Embryonic facial prominence (tissue), 1 donor: ENCODE results near the gene GFM1.

Experiments used
- DNase-seq: peaks from one replicate; pipeline ENCODE4 v3.0.0-alpha.2; 2016; ENCODE audit errors: extremely low spot score

GFM1 gene

DNA sequence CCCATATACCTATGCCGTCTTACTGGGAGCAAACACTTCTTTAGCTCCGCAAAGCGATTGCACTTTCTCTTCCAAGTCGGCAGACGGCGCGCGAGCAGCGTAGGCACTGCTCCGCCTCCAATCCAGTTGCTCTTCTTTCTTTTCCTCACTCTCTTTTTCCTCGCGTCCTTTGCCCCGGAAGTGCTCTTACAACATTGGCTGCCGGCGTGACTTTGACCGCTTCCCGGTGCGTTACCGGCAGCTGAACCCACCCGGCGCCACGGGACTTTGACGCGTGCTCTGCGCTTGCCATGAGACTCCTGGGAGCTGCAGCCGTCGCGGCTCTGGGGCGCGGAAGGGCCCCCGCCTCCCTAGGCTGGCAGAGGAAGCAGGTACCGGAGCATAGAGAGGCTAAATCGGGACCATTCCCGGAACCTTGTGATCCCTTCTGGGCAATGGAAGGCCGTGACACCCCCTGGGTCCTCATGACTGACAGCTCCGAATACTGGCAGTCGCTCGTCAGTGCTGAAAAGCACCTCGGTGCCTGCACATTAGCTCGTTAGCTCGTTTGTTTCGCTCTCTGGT is at the start of gene GFM1:
TSS of gene GFM1 (plus strand) at position 183 of the 564 bp plus-strand sequence. CDS start at position 291, 108 bp downstream.
- peak; percentile 98 for DNase-seq

- no peak for DNase-seq
Observed at GRCh38 chr3:158600787-158601186, 43.5 kb upstream of the GFM1 start.

DNA sequence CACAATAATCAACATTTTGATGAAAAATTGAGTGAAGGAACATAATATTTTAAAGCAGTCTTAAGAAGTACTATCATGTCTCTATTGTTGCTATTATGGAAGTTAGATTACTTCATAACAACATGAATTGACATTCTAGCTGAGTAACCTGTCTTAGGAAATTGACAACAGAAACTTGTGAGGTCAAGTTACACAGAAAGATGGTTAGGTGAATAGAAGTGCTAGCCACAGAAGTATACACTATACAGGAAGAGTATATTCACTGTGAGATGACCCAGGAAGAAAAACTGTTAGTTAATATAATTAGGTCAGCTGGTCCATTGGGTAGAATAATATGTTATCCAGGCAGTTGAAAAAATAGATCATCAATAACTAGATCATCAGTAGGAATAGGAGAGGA is 42.1 kb upstream of the GFM1 start:
- DNase-seq = no peak

DNA sequence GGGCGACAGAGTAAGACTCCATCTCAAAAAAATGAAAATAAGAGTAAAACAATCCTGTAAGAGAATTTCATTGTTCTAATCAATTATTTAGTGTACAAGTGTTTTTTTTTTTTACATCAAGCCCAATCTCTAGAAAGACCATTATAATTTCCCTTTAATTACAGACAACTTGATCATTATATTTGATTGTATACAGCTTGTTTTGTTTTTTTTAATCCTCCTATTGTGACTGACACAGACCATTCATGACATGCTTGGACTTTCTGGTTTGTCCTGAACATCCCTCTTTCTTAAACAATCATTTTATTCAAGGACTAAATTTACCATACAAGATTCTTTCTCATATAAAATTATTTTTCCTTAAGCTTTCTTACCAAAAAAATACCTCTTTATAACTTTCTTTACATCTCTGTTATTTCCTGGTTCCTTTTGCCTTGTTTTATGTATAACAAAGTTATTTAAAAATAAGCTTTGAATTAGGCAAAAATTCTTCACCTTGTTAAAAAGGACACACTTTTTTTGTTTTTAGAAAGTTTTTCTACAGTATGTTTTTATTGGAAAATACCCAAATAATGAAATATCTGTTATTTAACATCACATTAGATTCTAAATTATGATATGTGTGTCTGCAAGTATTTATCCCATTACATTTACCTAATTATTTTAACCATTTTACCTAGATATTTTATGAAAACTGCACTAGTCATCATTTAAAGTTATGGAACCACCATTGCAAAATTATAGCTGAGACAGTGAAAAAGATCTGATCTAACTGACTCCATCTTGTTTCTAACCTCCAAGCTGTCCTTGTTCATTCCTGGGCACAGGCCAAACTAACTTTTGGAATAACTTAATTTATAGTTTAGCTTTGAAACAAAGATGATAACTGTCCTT is 26.1 kb upstream of the GFM1 start:
- no peak for DNase-seq

DNA sequence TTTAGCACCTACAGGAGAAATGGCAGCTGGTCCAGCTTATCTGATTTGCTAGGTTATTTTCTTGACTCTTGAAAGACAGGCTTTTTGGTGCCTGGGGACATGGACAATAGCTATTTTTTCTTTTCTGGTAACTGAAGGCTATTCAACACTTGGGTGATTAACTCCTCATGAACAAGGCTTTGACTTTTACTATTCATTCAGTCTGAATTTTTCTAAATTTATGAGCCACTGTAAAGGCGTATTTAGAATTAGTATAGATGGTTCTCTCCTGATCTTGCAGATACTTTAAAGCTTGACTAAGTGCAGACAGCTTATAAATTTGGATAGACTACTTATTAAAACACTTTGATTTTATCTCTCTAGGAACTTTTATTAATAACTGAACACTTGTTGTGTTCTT is 18.4 kb upstream of the GFM1 start:
- DNase-seq = no peak

- no peak for DNase-seq
Observed at GRCh38 chr3:158631981-158632380, 12.3 kb upstream of the GFM1 start.

DNA sequence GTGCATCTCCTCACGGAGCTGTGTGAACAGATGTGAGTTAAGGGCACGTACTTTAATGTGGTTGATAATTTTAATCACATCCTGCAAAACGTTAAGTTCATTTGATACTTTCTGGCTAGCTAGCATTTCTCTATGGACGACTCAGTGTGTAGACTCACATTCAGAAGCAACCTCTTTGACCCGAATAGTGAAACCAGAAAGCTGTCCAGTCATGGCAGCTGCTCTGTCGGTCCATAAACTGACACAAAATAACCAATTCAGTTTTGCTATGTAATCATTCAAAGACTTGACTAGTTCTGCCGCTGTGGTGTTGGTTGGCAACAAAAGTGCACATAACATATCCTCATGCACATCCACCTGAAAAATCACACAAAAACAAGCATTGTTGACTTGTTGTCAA is 3.7 kb upstream of the GFM1 start:
- no peak for DNase-seq

- DNase-seq = no peak
Observed at GRCh38 chr3:158642005-158642404, 2.3 kb upstream of the GFM1 start.

DNA sequence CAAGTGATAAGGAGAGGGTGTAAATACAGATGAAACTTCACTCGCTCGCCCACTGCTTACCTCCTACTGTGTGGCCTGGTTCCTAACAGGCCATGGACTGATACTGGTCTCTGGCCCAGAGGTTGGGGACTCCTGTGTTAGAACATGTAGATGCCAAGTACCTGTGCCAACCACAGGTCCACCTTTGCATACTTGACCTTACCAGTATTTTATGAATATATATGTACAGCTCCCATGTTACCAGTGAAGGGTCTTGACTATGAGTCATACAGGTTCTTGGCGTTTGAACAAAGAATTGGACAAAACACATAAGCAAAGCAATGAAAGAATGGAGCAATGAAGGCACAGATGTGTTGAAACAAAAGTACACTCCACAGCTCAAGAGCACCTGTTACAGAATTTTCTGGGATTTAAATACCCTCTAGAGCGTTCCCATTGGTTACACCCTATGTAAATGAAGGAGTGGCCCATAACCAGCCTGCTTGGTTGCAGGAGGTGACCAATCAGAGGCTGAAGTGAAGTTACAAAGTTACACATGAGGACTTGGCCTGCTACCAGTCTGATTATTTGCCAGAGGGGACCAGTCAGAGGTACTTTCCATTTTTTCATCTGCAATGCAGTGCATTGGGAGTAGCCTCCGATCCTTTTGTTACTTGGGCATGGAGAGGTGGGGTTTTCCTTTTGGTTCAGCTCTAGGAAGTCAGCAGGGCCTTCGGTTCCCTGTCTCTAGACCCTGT is 1.7 kb upstream of the GFM1 start:
- no peak for DNase-seq

DNA sequence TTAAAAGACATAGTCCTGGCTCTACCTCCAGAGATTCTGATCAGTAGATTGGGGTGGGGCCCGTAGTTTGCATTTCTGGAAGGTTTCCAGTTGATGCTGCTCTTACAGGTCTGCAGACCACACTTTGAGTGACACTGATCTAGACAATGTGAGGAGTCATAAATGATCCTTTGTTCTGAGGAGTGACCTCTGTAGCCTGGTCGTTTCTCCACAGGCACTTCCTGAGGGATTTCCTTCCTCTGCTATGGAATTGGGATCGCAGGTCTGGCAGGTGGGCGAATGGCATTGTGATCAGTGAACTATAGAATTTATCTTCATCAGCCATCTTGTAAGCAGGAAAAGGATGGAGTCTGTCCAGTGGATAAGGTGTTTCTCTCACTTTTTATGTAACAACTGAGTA is 5.5 kb downstream of the GFM1 start:
- no peak for DNase-seq

GRCh38 chr3:158651192-158651591 is 6.9 kb downstream of the GFM1 start:
- no peak for DNase-seq

- no peak for DNase-seq
Observed at GRCh38 chr3:158652463-158652862, 8.1 kb downstream of the GFM1 start.

DNA sequence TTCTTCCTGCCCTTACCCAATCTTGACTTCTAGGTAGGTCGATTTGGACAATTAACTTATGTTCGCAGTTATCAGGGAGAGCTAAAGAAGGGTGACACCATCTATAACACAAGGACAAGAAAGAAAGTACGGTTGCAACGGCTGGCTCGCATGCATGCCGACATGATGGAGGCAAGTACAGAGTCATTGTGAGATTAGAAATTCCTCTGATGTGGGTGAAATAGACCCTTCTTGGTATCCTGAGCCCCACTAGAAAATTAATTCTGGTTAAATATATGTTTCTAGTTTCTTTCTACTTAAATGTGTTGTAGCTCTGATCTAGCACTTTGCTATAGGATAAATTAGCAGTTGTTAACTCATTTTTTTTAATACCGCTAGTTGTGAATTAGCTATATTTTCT is 14.6 kb downstream of the GFM1 start:
- no peak for DNase-seq

- DNase-seq = peak; percentile 6
Observed at GRCh38 chr3:158659454-158660237, 15.3 kb downstream of the GFM1 start.

DNA sequence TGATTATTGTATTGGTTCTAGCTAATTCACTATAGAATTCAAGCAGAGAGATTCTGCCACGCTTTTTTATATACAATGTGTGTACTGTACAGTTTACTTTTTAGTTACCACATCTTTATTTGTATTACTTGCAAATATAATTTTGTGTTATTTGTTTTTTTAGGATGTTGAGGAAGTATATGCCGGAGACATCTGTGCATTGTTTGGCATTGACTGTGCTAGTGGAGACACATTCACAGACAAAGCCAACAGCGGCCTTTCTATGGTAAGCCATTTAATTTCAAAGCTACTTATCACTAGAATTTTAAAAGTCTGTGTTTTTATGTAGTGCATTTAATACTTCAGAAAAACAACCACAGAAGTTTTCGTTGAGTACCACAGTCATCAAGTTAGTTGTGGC is 16.4 kb downstream of the GFM1 start:
- DNase-seq = no peak

- no peak for DNase-seq
Observed at GRCh38 chr3:158663246-158663645, 18.9 kb downstream of the GFM1 start.

DNA sequence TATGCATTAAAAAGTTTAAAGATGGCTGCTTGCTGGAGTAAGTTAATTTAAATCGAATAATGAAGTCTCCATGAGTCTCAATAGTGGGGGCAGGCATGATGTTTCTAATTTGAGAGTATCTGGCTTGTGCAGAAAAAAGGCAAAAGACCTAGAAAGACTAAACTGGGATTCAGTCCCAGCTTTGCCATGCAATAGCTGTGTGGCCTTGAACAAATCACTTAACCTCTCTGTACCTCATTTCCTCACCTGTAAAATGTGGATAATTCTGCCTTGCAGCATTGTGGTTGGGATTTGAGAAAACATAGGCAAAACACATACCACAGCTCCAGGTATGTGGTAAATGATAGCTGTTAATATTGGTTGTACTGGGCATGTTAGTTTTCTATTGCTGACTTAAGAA is 19.5 kb downstream of the GFM1 start:
- DNase-seq = no peak

- no peak for DNase-seq
Observed at GRCh38 chr3:158666416-158666815, 22.1 kb downstream of the GFM1 start.

GRCh38 chr3:158668506-158668905 is 24.2 kb downstream of the GFM1 start:
- DNase-seq = no peak

- DNase-seq = no peak
Observed at GRCh38 chr3:158671821-158672214, 27.5 kb downstream of the GFM1 start.

DNA sequence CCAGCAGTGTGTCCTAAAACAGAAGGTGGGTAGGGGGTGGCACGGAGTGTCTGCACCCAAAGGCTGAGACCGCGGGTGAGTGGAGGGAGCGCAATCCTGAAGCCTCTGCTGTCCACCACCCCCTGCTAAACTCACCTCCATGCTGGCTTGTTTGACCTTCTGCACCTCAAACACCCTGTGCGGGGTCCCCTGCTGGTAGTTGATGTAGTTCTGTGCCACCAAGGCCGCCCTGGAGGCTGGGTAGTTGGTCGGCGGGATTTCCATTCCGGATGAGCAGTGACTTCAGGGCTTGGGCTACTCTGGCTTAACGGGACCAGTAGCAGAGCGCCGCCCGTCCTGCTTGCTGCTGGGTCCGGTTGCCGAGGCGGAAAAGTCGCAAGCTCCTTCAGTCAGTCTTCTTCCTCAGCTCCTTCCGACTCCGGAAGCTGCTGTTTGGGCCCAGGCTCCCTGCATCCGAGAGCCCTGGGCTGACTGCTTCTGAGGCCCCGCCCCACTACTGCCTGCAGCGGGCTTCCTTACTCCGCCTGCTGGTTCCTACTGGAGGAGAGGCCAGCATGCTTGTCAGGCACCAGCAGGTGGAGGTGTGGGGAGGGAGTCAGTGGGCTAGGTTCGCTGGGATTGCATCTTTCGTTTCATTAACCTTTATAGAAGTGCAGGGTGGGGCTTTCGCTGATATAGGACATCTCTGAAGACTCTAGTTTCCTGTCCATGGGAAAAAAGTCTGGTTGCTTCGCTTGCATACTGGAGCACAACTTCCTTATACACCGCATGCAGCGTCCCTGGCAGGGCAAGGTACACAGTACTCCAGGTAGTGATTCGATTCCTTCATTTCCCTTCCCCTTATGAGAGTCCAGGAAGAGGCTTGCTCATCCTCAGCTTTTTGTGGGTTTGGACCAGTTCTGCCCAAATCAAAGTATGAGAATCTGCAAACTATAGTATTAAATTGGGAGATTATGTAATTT is 28.2 kb downstream of the GFM1 start, which contains the start of gene LXN:
TSS of gene LXN (minus strand) at position 434 of the 962 bp plus-strand sequence. CDS start at position 264, 170 bp downstream.
- DNase-seq = peak; percentile 68
